CD4-positive, alpha-beta T cell (primary cell): ENCODE measurements around the gene CACNA1E. TPM values are rescaled to one million over a fixed set of nuclear protein-coding genes. Genes with fewer than 3 reads are reported as not detected.

Experiments
- ATAC-seq: fragments of 200-7000 bp; cut with Tn5 transposase; one replicate; pipeline ENCODE4 v1.10.0; 2022; ENCODE audit warnings: mild to moderate bottlenecking; ENCODE audit not compliant: poor library complexity
- CTCF ChIA-PET: fragments of 350-600 bp; sonication (Branson Sonifier 250); formaldehyde crosslinking; loops from one replicate; lab custom pipeline; 2021; ENCODE audit warnings: antibody characterized with exemption, inconsistent platforms; lab: Charles Lee
- POLR2A ChIA-PET: fragments of 350-600 bp; sonication (Branson Sonifier 250); formaldehyde crosslinking; loops from one replicate; lab custom pipeline; 2021; ENCODE audit warnings: antibody characterized with exemption, inconsistent platforms; lab: Charles Lee
- DNase-seq, 14 experiments: peaks; one replicate each; pipeline ENCODE4 v3.0.0-alpha.2; 2013 to 2020; ENCODE audit warnings: mixed read lengths in 2 of 14
- H3K27ac ChIP-seq, 2 donors: one replicate each; pipeline versions ENCODE4 v1.5.1 to v1.7.0; 2013; ENCODE audit warnings: low read length in 2 of 2, low read depth in 1 of 2, mild to moderate bottlenecking in 1 of 2
- H3K27me3 ChIP-seq, 2 experiments: 1 replicate in 1 of 2; 2 replicates in 1 of 2; pipeline versions ENCODE4 v1.6.1 to v1.7.0; 2013; ENCODE audit warnings: low read length in 2 of 2, control low read depth in 1 of 2, mild to moderate bottlenecking in 1 of 2, moderate library complexity in 1 of 2; ENCODE audit not compliant: insufficient read depth in 2 of 2, control insufficient read depth in 1 of 2
- H3K36me3 ChIP-seq: one replicate; pipeline ENCODE4 v1.6.1; 2013; ENCODE audit warnings: low read length, control low read depth; ENCODE audit not compliant: insufficient read depth
- H3K4me1 ChIP-seq: one replicate; pipeline ENCODE4 v1.6.1; 2013; ENCODE audit warnings: low read length, control low read depth; ENCODE audit not compliant: insufficient read depth
- H3K4me3 ChIP-seq: one replicate; pipeline ENCODE4 v1.5.1; 2013; ENCODE audit warnings: mild to moderate bottlenecking, low read length, moderate library complexity
- H3K9me3 ChIP-seq, 2 experiments: 1 replicate in 1 of 2; 2 replicates in 1 of 2; pipeline versions ENCODE4 v1.6.1 to v1.7.0; 2013; ENCODE audit warnings: low read length in 2 of 2, mild to moderate bottlenecking in 2 of 2, control low read depth in 1 of 2, moderate library complexity in 1 of 2; ENCODE audit not compliant: control insufficient read depth in 1 of 2, insufficient read depth in 1 of 2
- H3K27ac Mint-ChIP-seq: one replicate; pipeline ENCODE4 v1.8.0; 2020; ENCODE audit warnings: mixed read lengths
- H3K27me3 Mint-ChIP-seq: one replicate; pipeline ENCODE4 v1.8.0; 2021; ENCODE audit warnings: mixed read lengths
- H3K36me3 Mint-ChIP-seq: one replicate; pipeline ENCODE4 v1.8.0; 2021; ENCODE audit warnings: low read depth, mixed read lengths
- H3K4me1 Mint-ChIP-seq: one replicate; pipeline ENCODE4 v1.8.0; 2021; ENCODE audit warnings: low read depth, mixed read lengths
- H3K4me3 Mint-ChIP-seq: one replicate; pipeline ENCODE4 v1.8.0; 2020; ENCODE audit warnings: mild to moderate bottlenecking, mixed read lengths
- H3K9me3 Mint-ChIP-seq: one replicate; pipeline ENCODE4 v1.8.0; 2020; ENCODE audit warnings: mixed read lengths
- intact Hi-C, 2 experiments: fragments of 100-400 bp; cut with DNase I in 1 of 2; cut with micrococcal nuclease in 1 of 2; formaldehyde crosslinking; loops; one replicate each; pipeline versions ENCODE4 v1.15.1 to v1.9.0; 2023 to 2025; cut with DNase I, micrococcal nuclease
- total RNA-seq, 174 experiments: library from RNA in 2 of 174; stranded (reverse) in 2 of 174; gene quantifications; one replicate each; pipeline ENCODE4 v1.2.3 and lab custom pipeline; 2021 to 2026
- TF ChIP-seq, protein P1 (sequence below): fragments of 200-600 bp; IDR thresholded peaks from one replicate; pipeline ENCODE4 v1.8.0; 2022; ENCODE audit warnings: antibody characterized with exemption, mild to moderate bottlenecking

CACNA1E gene
- total RNA-seq, 2 experiments from 2014 or later, result not detected

DNA sequence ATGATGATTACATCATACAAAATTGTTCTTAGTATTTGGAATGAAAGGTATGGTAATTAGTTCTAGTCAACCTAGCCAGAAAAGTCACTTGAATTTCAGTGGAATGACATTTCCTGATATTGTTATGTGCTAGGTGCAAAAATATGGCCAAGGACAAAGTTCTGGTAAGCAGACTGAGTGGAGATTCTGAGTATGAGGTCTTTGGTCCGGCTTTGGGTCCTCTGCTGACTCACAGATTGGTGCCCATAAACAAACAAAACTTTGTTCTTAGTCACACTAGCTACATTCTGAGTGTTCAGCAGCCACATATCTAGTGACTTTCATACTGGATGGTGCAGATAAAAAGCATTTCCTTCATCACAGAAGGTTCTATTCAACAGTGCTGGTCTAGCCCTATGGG lies 372.1 kb downstream of the CACNA1E start:
- DNase-seq (no peak), ATAC-seq (no peak)
- Histone ChIP-seq H3K4me3 (no peak overlapping the region), H3K27ac (no peak overlapping the region), H3K9me3 (no peaks in the 10 kb centered on the region), H3K27me3 (no peaks in the 10 kb centered on the region), H3K4me1 (no peaks in the 10 kb centered on the region), H3K36me3 (no peaks in the 10 kb centered on the region)
- H3K27me3 Mint-ChIP-seq, result peaks cover 6% of the 10 kb centered on the region
- H3K36me3 Mint-ChIP-seq, result no peaks in the 10 kb centered on the region
- H3K4me3 Mint-ChIP-seq, result no peak overlapping the region
- no peak overlapping the region for H3K27ac Mint-ChIP-seq
- intact Hi-C loops, result no loop called here
- TF ChIP-seq, protein P1, sequence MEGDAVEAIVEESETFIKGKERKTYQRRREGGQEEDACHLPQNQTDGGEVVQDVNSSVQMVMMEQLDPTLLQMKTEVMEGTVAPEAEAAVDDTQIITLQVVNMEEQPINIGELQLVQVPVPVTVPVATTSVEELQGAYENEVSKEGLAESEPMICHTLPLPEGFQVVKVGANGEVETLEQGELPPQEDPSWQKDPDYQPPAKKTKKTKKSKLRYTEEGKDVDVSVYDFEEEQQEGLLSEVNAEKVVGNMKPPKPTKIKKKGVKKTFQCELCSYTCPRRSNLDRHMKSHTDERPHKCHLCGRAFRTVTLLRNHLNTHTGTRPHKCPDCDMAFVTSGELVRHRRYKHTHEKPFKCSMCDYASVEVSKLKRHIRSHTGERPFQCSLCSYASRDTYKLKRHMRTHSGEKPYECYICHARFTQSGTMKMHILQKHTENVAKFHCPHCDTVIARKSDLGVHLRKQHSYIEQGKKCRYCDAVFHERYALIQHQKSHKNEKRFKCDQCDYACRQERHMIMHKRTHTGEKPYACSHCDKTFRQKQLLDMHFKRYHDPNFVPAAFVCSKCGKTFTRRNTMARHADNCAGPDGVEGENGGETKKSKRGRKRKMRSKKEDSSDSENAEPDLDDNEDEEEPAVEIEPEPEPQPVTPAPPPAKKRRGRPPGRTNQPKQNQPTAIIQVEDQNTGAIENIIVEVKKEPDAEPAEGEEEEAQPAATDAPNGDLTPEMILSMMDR, result no peak
- POLR2A ChIA-PET, result no interaction called here
- H3K9me3 Mint-ChIP-seq, result peaks cover 10% of the 10 kb centered on the region
- CTCF ChIA-PET, result no interaction called here
- no peaks in the 10 kb centered on the region for H3K4me1 Mint-ChIP-seq
